Caco-2 (cell line): ENCODE data around the gene UCN2. TPM values are rescaled to one million over a fixed set of nuclear protein-coding genes. Genes with fewer than 3 reads are reported as not detected.
A peak's percentile ranks its signal among the peaks of the same experiment; 100 is the strongest.

Source experiments
- BruUV-seq: library from RNA; stranded (reverse); fragments of 400-500 nt; replicated peaks from 2 replicates; lab custom pipeline; 2021; lab: Mats Ljungman, UMichigan
- CTCF ChIA-PET: fragments of 300-600 bp; sonication (Branson Sonifier 250); formaldehyde crosslinking; loops from one replicate; lab custom pipeline; 2022; ENCODE audit warnings: antibody characterized with exemption; lab: Charles Lee
- POLR2A ChIA-PET: fragments of 300-600 bp; sonication (Branson Sonifier 250); formaldehyde crosslinking; loops from one replicate; lab custom pipeline; 2022; ENCODE audit warnings: antibody characterized with exemption; lab: Charles Lee
- DNase-seq, 2 experiments: peaks; one replicate each; pipeline versions ENCODE4 v3.0.0 to v3.0.0-alpha.2; 2020 to 2022
- H3K27me3 ChIP-seq: replicated peaks from 2 replicates; pipeline ENCODE4 v1.6.0; 2011; ENCODE audit warnings: low read length; ENCODE audit not compliant: control insufficient read depth, insufficient read depth
- H3K36me3 ChIP-seq: 2 replicates; pipeline ENCODE4 v1.5.1; 2011; ENCODE audit warnings: low read length; ENCODE audit not compliant: control insufficient read depth, insufficient read depth
- H3K4me1 ChIP-seq: fragments of 250-450 bp; sonication (Bioruptor Pico); 2 replicates; pipeline ENCODE4 v1.5.1; 2020; ENCODE audit warnings: mild to moderate bottlenecking
- H3K4me3 ChIP-seq: 2 replicates; pipeline ENCODE4 v1.5.1; 2011; ENCODE audit warnings: low read depth, mild to moderate bottlenecking, control low read depth, low read length
- H3K9me3 ChIP-seq: fragments of 250-450 bp; sonication (Bioruptor Pico); 2 replicates; pipeline ENCODE4 v1.5.1; 2020; ENCODE audit warnings: mild to moderate bottlenecking, moderate library complexity
- H3K27ac Mint-ChIP-seq: one replicate; pipeline ENCODE4 v1.8.0; 2022; ENCODE audit warnings: mixed read lengths; ENCODE audit not compliant: unreplicated experiment
- H3K27me3 Mint-ChIP-seq: one replicate; pipeline ENCODE4 v1.8.0; 2022; ENCODE audit warnings: mixed read lengths; ENCODE audit not compliant: insufficient read depth, unreplicated experiment
- H3K36me3 Mint-ChIP-seq: one replicate; pipeline ENCODE4 v1.8.0; 2022; ENCODE audit warnings: mild to moderate bottlenecking, mixed read lengths; ENCODE audit not compliant: insufficient read depth, unreplicated experiment
- H3K4me1 Mint-ChIP-seq: one replicate; pipeline ENCODE4 v1.8.0; 2022; ENCODE audit warnings: low read depth, mixed read lengths; ENCODE audit not compliant: unreplicated experiment
- H3K4me3 Mint-ChIP-seq: one replicate; pipeline ENCODE4 v1.8.0; 2022; ENCODE audit warnings: mild to moderate bottlenecking, moderate library complexity, mixed read lengths; ENCODE audit not compliant: unreplicated experiment
- H3K9me3 Mint-ChIP-seq: one replicate; pipeline ENCODE4 v1.8.0; 2022; ENCODE audit warnings: mixed read lengths; ENCODE audit not compliant: unreplicated experiment
- intact Hi-C: fragments of 100-400 bp; cut with micrococcal nuclease; formaldehyde crosslinking; loops from one replicate; pipeline ENCODE4 v1.10.0; 2022; ENCODE audit not compliant: unreplicated experiment
- microRNA-seq: library from miRNA; unstranded; fragments of <30 nt; microRNA quantifications from one replicate; pipeline ENCODE4 v1.2.0, GENCODE V29; 2022
- total RNA-seq: library from RNA; stranded (reverse); gene quantifications from 2 replicates; pipeline ENCODE4 v1.2.3, GENCODE V29; 2022
- TF ChIP-seq, protein P1 (sequence below), 2 experiments: fragments of 200-600 bp in 1 of 2; IDR thresholded peaks; 1 replicate in 1 of 2; 2 replicates in 1 of 2; pipeline versions ENCODE4 v1.5.1 to v1.8.0; 2011 to 2022; ENCODE audit warnings: antibody characterized with exemption in 1 of 2, control low read depth in 1 of 2, inconsistent platforms in 1 of 2, low read depth in 1 of 2, low read length in 1 of 2, mild to moderate bottlenecking in 1 of 2, moderate library complexity in 1 of 2; ENCODE audit not compliant: insufficient read depth in 1 of 2, severe bottlenecking in 1 of 2, unreplicated experiment in 1 of 2

Gene UCN2
- total RNA-seq, 1 experiment from 2014 or later = 0.54 TPM

DNA sequence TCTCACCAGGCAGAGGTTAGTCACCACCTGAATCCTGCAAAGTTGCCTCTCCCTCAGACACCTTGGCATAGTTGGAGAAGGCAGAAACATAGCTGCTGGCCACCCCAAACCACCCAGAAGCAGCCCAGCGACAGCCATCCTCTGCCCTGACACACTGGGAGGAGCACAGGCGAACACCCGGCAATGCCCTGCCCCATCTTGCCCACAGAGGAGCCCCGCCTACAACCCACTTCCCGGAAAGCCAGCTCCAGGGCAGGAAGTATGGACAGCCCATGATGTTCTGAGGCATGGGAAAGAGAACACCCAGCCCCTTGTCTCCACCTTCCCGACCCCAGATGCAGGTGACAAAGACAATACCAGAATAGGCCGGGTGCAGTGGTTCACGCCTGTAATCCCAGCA lies 47.0 kb downstream of the UCN2 start:
- Histone ChIP-seq H3K27me3 (no peaks in the 10 kb centered on the region), H3K36me3 (peaks cover 1% of the 10 kb centered on the region; the same call in 1 of the 2 replicates), H3K4me1 (peaks cover 6% of the 10 kb centered on the region; the same call in 1 of the 2 replicates), H3K4me3 (no peak overlapping the region), H3K9me3 (no peaks in the 10 kb centered on the region)
- H3K27me3 Mint-ChIP-seq = no peaks in the 10 kb centered on the region
- no peak overlapping the region for H3K27ac Mint-ChIP-seq
- H3K4me3 Mint-ChIP-seq = no peak overlapping the region
- CTCF ChIA-PET = no interaction called here
- intact Hi-C loops = no loop called here
- H3K9me3 Mint-ChIP-seq = no peaks in the 10 kb centered on the region
- no peaks in the 10 kb centered on the region for H3K4me1 Mint-ChIP-seq
- H3K36me3 Mint-ChIP-seq = no peaks in the 10 kb centered on the region
- BruUV-seq = no TSS peak
- POLR2A ChIA-PET = no interaction called here
- TF ChIP-seq, protein P1, sequence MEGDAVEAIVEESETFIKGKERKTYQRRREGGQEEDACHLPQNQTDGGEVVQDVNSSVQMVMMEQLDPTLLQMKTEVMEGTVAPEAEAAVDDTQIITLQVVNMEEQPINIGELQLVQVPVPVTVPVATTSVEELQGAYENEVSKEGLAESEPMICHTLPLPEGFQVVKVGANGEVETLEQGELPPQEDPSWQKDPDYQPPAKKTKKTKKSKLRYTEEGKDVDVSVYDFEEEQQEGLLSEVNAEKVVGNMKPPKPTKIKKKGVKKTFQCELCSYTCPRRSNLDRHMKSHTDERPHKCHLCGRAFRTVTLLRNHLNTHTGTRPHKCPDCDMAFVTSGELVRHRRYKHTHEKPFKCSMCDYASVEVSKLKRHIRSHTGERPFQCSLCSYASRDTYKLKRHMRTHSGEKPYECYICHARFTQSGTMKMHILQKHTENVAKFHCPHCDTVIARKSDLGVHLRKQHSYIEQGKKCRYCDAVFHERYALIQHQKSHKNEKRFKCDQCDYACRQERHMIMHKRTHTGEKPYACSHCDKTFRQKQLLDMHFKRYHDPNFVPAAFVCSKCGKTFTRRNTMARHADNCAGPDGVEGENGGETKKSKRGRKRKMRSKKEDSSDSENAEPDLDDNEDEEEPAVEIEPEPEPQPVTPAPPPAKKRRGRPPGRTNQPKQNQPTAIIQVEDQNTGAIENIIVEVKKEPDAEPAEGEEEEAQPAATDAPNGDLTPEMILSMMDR (IDR thresholded peaks at IDR 0.05; ENCODE audit: insufficient read depth in 1 of 2, low read depth in 1 of 2, low read length in 1 of 2, severe bottlenecking in 1 of 2, unreplicated experiment in 1 of 2) = no peak
- no peak for DNase-seq

DNA sequence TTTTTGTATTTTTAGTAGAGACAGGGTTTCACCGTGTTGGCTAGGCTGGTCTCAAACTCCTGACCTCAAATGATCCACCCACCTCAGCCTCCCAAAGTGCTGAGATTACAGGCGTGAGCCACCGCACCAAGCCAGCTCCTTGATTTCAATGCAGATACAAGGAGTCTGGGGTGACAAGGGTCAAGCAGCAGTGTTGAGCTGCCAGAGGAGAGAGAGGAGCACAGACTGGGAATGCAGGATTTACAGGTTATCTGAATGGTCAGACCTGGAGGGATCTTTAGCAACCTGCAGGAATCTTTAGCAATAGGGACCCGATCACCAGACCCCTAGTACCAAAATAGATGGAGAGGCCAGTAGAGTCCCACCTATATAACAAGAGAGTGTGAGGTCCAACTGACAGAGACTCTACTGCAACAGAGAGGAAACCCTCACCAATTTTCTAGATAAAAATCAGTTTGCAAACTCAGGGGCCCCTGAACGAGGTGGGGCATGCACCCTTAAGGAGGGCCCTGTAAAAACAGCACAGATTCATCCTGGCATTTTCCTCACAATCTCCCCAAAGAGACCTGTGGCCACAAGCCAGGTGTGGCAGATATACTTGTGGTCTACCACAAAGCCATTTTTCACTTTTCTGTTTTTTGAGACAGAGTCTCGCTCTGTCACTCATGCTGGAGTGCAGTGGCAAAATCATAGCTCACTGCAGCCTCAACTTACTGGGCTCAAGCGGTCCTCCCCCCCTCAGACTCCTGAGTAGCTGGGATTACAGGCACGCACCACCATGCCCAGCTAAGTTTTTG lies 49.0 kb downstream of the UCN2 start:
- intact Hi-C loops = no loop called here
- no peaks in the 10 kb centered on the region for H3K9me3 ChIP-seq
- H3K27ac Mint-ChIP-seq = no peak overlapping the region
- peak in 1 of 2 experiments; percentile 44 for DNase-seq
- H3K4me1 Mint-ChIP-seq = no peaks in the 10 kb centered on the region
- no peaks in the 10 kb centered on the region for H3K27me3 Mint-ChIP-seq
- H3K4me3 ChIP-seq = no peak overlapping the region
- TF ChIP-seq, protein P1 (IDR thresholded peaks at IDR 0.05; ENCODE audit: insufficient read depth in 1 of 2, low read depth in 1 of 2, low read length in 1 of 2, severe bottlenecking in 1 of 2, unreplicated experiment in 1 of 2) = no peak
- ChIA-PET POLR2A (interaction anchor here (0.7 to 1.0 kb wide), 2 partner anchors 41 to 78 kb away, joined by 3 to 6 read pairs; no protein-coding TSS in a partner anchor), CTCF (interaction anchor here (0.6 kb wide), 1 partner anchor 13 kb away, joined by 3 read pairs; no protein-coding TSS in a partner anchor)
- peaks cover 6% of the 10 kb centered on the region; the same call in 1 of the 2 replicates for H3K4me1 ChIP-seq
- no TSS peak for BruUV-seq
- H3K4me3 Mint-ChIP-seq = no peak overlapping the region
- no peaks in the 10 kb centered on the region for H3K9me3 Mint-ChIP-seq
- no peaks in the 10 kb centered on the region for H3K36me3 ChIP-seq
- H3K36me3 Mint-ChIP-seq = no peaks in the 10 kb centered on the region
- H3K27me3 ChIP-seq = no peaks in the 10 kb centered on the region

Small RNA genes lying within 50 kb of the gene (microRNA-seq; reads per million reads assigned to microRNA genes)
- gene MIR6823 = not detected
- not detected for gene MIR711

Other genes with a start within 250 kb of the UCN2 start
- gene SPINK8, start 230.1 kb downstream of the UCN2 start, total RNA-seq = not detected in 2 replicates
- 1.7 and 2.3 TPM in 2 replicates for gene FBXW12, start 191.6 kb downstream of the UCN2 start, total RNA-seq
- 149 and 164 TPM in 2 replicates for gene PLXNB1, start 133.7 kb downstream of the UCN2 start, total RNA-seq
- gene CCDC51, start 123.7 kb downstream of the UCN2 start, total RNA-seq = 48.9 and 59.5 TPM in 2 replicates
- gene TMA7, start 123.5 kb downstream of the UCN2 start, total RNA-seq = 205 and 227 TPM in 2 replicates
- gene ATRIP, start 117.0 kb downstream of the UCN2 start, total RNA-seq = 14.4 and 15.9 TPM in 2 replicates
- gene SHISA5, start 59.6 kb downstream of the UCN2 start, total RNA-seq = 213 and 226 TPM in 2 replicates
- 11.2 and 14.4 TPM in 2 replicates for gene PFKFB4, start 7.0 kb downstream of the UCN2 start, total RNA-seq
- gene COL7A1, start 31.5 kb upstream of the UCN2 start, total RNA-seq = 4.7 and 5.2 TPM in 2 replicates
- 278 and 283 TPM in 2 replicates for gene UQCRC1, start 45.9 kb upstream of the UCN2 start, total RNA-seq
- gene TMEM89, start 58.0 kb upstream of the UCN2 start, total RNA-seq = not detected in 2 replicates
- 54.7 and 59.4 TPM in 2 replicates for gene SLC26A6, start 71.7 kb upstream of the UCN2 start, total RNA-seq
- 35.4 and 39.0 TPM in 2 replicates for gene CELSR3, start 99.1 kb upstream of the UCN2 start, total RNA-seq
- 30.1 and 30.2 TPM in 2 replicates for gene NCKIPSD, start 122.1 kb upstream of the UCN2 start, total RNA-seq
- gene IP6K2, start 153.4 kb upstream of the UCN2 start, total RNA-seq = 91.7 and 100 TPM in 2 replicates